HG03139 (cell line): ENCODE data around the gene SEMG2.

Source experiments
- ATAC-seq: cut with Tn5 transposase; IDR thresholded peaks from one replicate; pipeline ENCODE4 v1.9.1; 2021; ENCODE audit not compliant: unreplicated experiment

The SEMG2 gene

DNA sequence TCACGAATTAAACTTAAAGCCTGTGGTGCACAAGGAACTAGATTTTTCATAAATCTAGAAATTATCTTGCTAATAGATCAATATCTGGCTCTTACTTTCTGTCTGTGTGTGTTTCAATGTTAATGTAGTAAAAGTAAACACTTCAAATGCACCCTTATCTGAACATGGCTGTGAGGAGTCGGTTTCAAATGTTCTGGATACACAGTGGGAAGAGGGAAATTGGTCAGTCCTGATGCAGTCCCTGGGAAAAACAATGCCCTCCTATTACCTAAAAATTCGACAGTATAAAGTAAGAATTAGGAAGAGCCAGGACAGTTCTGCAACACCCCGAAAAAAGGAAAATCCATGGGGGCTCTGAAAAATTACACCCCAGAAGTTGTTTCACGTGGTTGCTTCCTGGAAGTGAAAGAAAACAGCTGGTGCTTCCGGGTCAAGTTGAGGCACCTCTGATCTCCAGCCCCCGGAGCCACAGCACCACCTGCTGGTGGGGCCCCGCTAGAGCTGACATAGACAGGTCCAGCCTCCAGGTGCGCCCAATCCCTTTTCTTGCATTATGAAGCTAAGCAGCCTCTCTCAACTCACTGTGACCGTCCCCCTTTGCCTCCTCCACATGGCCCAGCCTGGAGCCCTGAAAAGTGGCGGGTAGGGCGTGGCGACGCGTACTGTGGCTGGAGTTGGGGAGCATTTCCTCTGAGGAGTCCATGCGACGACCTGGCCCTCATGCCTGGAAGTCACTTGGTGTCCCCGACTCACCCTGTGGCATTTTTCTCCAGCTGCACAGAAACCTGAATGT is 8.3 kb downstream of the SEMG2 start:
- ATAC-seq, result no peak

GRCh38 chr20:45230631-45231030 is 9.5 kb downstream of the SEMG2 start:
- no peak for ATAC-seq

DNA sequence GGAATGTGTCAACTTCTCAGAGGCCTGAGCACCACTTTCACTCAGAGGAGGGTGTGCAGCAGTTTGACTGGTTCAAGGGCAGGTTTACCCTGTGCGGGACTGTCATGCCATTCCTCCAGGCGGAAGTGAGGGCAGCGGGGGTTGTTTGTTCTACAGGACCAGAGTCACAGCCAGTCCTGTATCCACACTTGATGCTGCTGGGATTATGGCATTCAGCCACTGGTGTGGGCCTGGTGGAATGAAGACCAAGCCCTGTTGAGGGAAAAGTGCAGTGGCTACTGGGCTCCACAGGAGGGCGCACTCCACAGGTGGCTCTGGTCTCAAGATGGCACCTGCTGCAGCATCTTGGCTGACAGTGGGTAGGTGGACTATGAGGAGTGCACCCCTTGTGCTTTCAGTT is 14.8 kb downstream of the SEMG2 start:
- ATAC-seq, result no peak

GRCh38 chr20:45238139-45238538 is 17.0 kb downstream of the SEMG2 start:
- ATAC-seq, result no peak

GRCh38 chr20:45246109-45246508 is 24.9 kb downstream of the SEMG2 start:
- no peak for ATAC-seq

DNA sequence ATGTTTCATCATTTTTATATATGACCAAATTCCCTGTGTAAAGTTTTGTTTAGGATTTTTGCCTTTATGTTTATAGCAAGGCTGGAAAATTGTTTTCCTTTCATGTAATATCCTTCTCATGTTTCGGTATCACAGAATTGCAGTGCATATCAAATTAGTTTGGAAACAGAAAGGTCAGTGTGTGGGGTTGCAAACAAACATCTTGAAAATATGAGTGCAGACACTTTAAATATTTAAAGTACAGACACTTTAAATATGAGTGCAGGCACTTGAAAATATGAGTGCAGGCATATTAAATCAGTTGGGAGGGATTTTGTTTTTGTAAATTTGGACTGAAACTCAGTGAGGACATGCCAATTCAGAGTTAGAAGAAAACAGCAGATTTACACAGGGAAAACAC is 26.7 kb downstream of the SEMG2 start:
- no peak for ATAC-seq

DNA sequence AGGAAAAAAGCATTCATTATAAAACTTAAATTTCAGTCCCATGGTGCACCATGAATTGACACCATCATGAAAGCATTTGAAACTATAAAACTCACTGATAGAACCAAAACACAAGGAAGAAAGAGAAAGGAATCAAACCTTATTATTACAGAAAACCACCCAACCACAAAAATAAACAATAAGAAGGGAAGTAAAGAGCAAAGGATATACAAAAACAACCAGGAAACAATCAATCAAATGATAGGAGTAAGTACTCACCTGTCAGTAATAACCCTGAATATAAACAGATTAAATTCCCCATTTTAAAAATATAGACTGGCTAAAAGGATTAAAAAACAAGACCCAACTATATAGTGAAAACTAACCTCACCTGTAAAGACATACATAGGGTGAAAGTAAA is 27.4 kb downstream of the SEMG2 start:
- ATAC-seq, result no peak

GRCh38 chr20:45251884-45252560 is 30.8 kb downstream of the SEMG2 start:
- ATAC-seq, result no peak

- ATAC-seq, result no peak
These were observed 32.1 kb downstream of the SEMG2 start for GRCh38 chr20:45253261-45253660.

DNA sequence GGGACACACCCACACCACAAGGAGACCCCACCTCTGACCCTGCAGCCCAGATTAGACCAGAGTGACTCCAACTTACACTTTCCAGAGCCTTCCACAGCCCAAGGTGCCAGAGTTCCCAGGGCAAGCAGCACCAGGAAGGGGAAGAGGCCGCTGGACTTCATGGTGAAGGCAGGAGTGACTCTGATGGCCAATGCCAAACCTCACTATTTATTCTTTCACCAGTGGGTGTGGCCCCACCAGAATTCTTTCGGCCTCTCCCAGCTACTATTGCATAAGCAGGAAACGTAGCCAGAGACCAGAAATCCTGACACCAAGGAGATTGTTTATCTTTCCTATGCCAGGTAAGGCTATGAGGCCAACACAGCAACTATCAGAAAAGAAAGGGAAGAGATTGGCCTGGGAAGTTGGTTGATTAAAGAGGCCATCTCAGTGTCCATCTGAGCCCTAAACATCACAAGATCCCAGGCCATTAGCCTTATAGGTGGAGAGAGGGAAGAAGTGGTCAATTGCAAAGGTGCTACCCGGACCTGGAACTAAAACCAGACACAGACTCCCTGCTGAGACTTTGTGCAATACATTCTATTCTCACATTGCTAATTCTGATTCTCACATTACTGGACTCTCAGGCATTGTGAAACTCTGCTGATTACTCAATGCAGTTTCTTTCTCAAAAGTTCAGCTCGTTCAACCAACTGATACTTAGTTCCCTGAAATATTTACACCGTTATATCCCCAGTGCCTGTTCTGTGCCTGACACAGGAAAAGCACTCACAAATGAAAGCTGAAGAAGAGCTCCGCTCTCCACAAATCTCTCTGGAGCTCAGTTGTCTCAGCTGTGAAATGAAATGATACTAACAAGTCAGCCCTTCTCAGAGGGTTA is 33.5 kb downstream of the SEMG2 start, which contains the start of gene SLPI:
Gene SLPI, minus strand, starts transcription at position 182 of the 880 bp plus-strand sequence. Its CDS starts 21 bp downstream, at position 161.
- ATAC-seq, result no peak

GRCh38 chr20:45257161-45257560 is 36.0 kb downstream of the SEMG2 start:
- no peak for ATAC-seq

DNA sequence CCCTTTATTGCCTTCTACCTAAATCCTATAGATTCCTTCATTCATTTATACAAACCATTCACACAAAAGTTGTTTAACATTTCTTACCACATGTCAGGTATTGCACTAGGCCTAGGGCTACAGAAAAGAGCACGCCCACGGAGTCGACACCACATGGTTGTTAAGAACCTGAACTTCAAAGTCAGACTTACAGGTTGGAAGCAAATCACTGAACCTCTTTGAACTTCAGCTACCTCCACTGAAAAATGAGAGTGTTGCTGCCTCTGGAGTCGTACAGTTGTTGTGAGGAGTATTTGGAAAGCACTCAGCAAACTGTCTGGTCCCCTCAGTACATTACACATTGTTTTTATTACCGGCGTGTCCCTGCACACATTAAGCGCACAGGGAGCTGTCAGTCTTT is 36.5 kb downstream of the SEMG2 start:
- no peak for ATAC-seq

GRCh38 chr20:45258259-45258658 is 37.1 kb downstream of the SEMG2 start:
- ATAC-seq, result no peak

DNA sequence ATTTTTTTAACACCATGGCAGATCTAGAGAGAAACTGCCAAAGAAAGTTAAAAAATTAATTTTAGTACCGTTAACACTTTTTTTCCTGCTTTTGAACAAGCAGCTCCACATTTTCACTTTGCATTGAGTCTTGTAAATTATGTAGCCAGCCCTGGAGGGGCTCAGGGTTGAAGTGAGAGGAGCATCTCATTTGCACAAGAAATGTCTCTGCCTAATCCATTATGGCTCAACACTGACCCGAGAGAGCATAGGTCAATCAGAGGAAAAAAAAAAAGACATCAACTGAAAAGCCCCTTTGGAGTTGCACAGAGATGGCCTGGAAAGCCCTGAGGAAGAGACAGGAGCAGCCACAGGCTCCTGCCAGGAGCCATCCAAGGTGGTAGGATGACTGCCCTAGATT is 37.5 kb downstream of the SEMG2 start:
- no peak for ATAC-seq

DNA sequence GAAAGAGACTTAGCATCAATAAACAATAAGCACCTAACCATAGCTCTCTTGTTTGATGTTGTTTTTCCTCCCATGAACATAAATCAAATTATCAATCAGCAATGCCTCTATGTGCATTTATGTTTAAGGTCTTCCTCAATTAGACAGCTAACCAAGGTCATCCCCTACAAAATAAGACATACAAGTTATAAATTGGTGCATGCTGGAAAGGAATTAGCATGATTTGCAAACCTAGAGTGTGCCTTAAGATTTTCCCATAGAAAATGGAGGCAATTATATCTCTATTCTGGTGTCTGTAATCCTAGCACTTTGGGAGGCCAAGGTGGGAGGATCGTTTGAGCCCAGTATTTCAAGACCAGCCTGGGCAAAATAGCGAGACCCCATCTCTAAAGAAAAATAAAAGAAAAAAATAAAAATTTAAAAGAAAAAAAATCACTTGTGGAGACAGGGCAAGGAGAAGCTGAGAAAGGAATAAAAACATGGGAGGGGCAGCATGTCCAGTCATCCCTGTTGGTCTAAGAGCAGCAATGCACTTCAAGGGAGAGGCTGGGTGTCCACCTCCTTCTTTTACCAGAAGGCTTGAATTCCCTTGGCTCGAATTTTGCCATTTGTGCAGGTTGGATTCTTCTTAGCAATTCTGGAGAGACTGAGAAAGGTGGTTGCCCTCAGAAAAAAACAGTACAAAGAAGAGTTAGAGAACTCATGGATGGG is 42.5 kb downstream of the SEMG2 start:
- ATAC-seq, result no peak

- ATAC-seq, result no peak
These were observed 45.8 kb downstream of the SEMG2 start for GRCh38 chr20:45266977-45267376.

- ATAC-seq, result no peak
These were observed 47.4 kb downstream of the SEMG2 start for GRCh38 chr20:45268531-45268930.

DNA sequence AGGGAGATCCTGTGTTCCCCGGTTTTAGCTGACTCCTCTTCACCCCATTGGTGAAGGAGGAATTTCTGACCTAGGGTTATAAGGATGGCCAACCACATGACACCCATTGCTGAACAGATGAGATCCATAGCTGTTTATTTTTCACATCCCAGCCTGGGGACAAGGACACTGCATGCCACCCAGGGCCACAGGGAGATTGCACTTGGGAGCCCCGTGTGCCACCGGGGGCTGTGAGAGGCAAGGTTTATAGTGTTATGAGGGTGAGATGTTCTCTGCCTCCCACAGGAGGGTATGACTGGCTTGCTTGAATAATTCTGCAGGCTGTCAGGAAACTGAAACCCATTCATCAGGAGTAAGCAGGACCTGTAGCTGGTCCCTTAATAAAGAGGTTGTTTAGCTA is 47.9 kb downstream of the SEMG2 start:
- ATAC-seq, result no peak

DNA sequence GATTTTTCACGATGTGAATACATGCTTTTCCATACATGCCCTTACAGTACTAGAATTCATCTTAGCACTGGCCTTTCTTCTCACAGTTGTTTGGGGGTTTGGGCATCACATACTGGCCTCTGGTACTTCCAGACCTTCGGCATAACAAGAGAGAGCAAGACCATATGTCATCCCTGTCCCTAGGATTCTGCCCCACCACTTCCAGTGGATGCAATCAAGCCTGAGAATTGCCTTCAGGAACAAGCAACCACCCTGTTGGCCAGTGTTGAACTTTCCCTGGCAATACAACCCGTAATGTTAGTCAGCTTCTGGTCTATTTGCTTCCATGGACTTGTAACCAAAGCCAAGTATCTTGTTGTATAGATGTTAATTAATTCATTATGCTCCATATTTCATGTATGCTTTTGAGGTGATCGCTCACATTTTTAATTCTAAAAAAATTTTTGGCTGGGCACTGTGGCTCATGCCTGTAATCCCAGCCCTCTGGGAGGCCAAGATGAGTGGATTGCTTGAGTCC is 48.6 kb downstream of the SEMG2 start:
- no peak for ATAC-seq
